Thoracic aorta (tissue), 2 donors: ENCODE data around the gene ADRA2C. TPM values are rescaled to one million over a fixed set of nuclear protein-coding genes. Genes with fewer than 3 reads are reported as not detected.

Experiments
- ATAC-seq: fragments of 150-250 bp; one replicate; pipeline ENCODE4 v1.8.0; 2017; ENCODE audit warnings: low read depth; ENCODE audit not compliant: insufficient number of reproducible peaks, low FRiP score
- DNase-seq: peaks from one replicate; pipeline ENCODE4 v3.0.0-alpha.2; 2020; ENCODE audit warnings: low spot score
- H3K27ac ChIP-seq, 2 donors: fragments of 200-600 bp; sonication (generic); 1 replicate in 1 of 2; 2 replicates in 1 of 2; pipeline ENCODE4 v1.5.1; 2016; ENCODE audit warnings: mild to moderate bottlenecking in 2 of 2, moderate library complexity in 2 of 2
- H3K27me3 ChIP-seq: fragments of 200-600 bp; sonication (generic); replicated peaks from 2 replicates; pipeline ENCODE4 v1.6.0; 2016; ENCODE audit warnings: mild to moderate bottlenecking; ENCODE audit not compliant: insufficient read depth
- H3K36me3 ChIP-seq: fragments of 200-600 bp; sonication (generic); one replicate; pipeline ENCODE4 v1.5.1; 2016
- H3K4me1 ChIP-seq, 2 donors: fragments of 200-600 bp; sonication (generic); 1 replicate in 1 of 2; 2 replicates in 1 of 2; pipeline versions ENCODE4 v1.5.1 to v1.6.0; 2016; ENCODE audit warnings: low read depth in 2 of 2, mild to moderate bottlenecking in 1 of 2; ENCODE audit not compliant: control insufficient read depth in 1 of 2
- H3K4me3 ChIP-seq: fragments of 200-600 bp; sonication (generic); 2 replicates; pipeline ENCODE4 v1.5.1; 2016; ENCODE audit warnings: mild to moderate bottlenecking
- H3K9me3 ChIP-seq: fragments of 200-600 bp; sonication (generic); 2 replicates; pipeline ENCODE4 v1.5.1; 2016
- total RNA-seq, 2 donors: library from RNA; depleted of rRNA; stranded (reverse); fragments of >200 nt; gene quantifications; one replicate each; pipeline versions ENCODE4 v1.1.0 to v1.2.3, GENCODE V29; 2016
- TF ChIP-seq, protein P1 (sequence below): fragments of 200-600 bp; sonication (generic); IDR thresholded peaks from one replicate; pipeline ENCODE4 v1.5.1; 2019; ENCODE audit warnings: antibody characterized with exemption

ADRA2C gene
- total RNA-seq, 2 donors from 2014 or later, result 105 to 232 TPM

DNA sequence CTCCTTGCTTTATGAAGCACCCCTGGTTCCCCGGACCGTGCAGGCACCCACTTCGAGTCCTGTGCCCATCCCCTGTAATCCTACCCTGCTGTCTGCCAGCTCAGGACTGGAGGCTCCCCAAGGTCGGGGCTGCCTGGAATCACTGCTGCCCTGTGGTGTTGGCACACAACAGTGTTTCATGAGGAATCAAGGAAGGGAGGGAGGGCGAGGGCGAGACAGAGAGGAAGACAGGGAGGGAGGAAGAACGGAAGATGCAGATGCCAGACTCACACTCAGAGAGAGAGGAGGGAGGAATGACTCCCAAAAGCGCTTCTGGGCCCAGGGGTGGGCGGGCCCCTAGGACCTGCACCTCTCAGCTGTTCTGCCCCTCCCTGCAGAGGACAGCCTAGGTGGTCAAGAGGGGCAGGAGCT lies 42.9 kb upstream of the ADRA2C start:
- H3K4me1 ChIP-seq, result peaks cover 37 to 71% of the 10 kb centered on the region in 2 donors
- no peak overlapping the region for H3K4me3 ChIP-seq
- no peak for ATAC-seq
- DNase-seq, result no peak
- H3K27ac ChIP-seq, result peak overlapping the region; percentile 77 to 86
- no peaks in the 10 kb centered on the region for H3K27me3 ChIP-seq
- H3K36me3 ChIP-seq, result no peaks in the 10 kb centered on the region
- H3K9me3 ChIP-seq, result peaks cover under 1% of the 10 kb centered on the region
- TF ChIP-seq, protein P1, sequence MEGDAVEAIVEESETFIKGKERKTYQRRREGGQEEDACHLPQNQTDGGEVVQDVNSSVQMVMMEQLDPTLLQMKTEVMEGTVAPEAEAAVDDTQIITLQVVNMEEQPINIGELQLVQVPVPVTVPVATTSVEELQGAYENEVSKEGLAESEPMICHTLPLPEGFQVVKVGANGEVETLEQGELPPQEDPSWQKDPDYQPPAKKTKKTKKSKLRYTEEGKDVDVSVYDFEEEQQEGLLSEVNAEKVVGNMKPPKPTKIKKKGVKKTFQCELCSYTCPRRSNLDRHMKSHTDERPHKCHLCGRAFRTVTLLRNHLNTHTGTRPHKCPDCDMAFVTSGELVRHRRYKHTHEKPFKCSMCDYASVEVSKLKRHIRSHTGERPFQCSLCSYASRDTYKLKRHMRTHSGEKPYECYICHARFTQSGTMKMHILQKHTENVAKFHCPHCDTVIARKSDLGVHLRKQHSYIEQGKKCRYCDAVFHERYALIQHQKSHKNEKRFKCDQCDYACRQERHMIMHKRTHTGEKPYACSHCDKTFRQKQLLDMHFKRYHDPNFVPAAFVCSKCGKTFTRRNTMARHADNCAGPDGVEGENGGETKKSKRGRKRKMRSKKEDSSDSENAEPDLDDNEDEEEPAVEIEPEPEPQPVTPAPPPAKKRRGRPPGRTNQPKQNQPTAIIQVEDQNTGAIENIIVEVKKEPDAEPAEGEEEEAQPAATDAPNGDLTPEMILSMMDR, result no peak

DNA sequence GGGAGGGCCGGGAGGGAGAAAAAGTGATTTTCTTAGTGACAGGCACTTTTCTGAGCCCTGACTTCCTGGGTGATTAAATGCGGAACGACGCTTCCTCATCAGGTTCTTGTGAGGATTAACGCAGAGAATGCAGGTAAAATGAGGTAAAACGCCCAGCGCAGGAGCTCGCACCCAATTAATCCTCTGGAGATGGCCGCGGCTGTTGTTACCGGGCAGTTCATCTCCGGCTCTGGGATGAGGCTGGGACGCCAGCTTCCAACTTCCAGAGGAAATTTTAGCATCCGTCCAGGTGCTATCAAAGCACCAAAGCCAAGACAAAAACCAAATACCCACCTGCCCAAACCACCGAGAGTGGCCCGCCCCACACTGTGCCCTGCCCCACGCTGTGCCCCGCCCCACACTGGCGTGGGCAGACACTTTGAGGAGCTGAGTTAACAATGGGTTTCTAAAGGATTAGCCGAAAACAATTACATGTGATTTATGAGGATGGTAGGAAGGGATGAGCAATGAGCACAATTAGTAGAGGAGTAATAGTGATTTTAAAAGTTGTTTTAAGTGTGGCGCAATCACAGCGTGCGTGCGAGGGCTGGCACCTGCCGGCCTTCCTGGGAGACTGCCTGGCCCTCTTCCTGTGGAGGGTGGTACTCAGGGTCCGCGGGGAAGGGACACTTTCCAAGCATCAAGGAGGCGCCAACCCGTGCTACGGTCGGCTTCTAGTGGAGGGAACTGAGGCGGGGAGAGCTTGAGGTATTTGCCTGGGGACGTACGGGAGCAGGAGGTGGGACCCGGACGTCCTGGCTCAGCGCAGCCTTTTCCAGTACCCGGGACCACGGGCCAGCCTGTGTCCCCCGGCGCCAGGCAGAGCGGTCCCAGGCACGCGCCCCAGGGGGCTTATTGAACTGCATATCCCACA lies 41.6 kb upstream of the ADRA2C start:
- peak overlapping the region; percentile 77 to 86 for H3K27ac ChIP-seq

DNA sequence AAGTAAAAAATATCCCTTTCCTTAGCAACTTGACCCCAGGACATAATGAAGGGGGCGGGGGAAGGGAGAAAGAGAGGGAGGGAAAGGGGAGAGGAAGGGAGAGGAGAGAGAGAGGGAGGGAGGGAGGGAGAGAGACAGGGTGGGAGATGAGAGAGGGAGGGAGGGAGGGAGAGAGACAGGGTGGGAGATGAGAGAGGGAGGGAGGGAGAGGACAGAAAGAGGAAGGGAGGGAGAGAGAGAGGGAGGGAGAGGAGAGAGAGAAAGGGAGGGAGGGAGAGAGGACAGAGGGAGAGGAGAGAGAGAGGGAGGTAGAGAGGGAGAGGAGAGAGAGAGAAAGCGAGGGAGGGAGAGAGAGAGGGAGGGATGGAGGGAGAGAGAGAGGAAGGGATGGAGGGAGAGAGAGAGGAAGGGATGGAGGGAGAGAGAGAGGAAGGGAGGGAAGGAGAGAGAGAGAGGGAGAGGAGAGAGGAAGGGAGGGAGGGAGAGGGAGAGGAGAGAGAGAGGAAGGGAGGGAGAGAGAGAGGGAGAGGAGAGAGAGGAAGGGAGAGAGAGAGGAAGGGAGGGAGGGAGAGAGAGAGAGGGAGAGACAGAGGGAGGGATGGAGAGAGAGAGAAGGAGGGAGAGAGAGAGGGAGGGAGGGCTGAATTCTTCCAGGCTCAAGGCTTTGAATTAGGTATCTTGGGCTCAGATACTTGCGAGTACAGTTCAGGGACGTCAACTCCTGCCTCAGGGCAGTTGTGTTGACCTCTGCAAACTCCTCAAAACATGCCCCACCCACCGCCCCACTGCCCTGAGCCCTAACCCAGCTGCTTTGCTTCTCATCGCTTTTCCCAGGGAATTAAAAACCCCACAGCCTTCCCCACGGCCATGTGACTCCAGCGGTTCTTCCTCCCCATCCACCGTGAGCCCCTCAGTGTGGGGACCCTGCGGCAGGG lies 40.0 kb upstream of the ADRA2C start:
- Histone ChIP-seq H3K9me3 (no peaks in the 10 kb centered on the region), H3K27ac (peak overlapping the region in 1 of 2 donors; percentile 86), H3K36me3 (no peaks in the 10 kb centered on the region), H3K27me3 (no peaks in the 10 kb centered on the region), H3K4me1 (peaks cover 43 to 80% of the 10 kb centered on the region in 2 donors), H3K4me3 (no peak overlapping the region)
- DNase-seq (no peak), ATAC-seq (no peak)
- TF ChIP-seq, protein P1, result no peak

More for the DNA sequence above, 41.6 kb upstream of the ADRA2C start:
- DNase-seq, result no peak
- TF ChIP-seq, protein P1, result no peak
- Histone ChIP-seq H3K4me3 (peak overlapping the region; percentile 1), H3K36me3 (no peaks in the 10 kb centered on the region), H3K4me1 (peaks cover 44 to 84% of the 10 kb centered on the region in 2 donors), H3K9me3 (no peaks in the 10 kb centered on the region), H3K27me3 (no peaks in the 10 kb centered on the region)
- ATAC-seq, result no peak

DNA sequence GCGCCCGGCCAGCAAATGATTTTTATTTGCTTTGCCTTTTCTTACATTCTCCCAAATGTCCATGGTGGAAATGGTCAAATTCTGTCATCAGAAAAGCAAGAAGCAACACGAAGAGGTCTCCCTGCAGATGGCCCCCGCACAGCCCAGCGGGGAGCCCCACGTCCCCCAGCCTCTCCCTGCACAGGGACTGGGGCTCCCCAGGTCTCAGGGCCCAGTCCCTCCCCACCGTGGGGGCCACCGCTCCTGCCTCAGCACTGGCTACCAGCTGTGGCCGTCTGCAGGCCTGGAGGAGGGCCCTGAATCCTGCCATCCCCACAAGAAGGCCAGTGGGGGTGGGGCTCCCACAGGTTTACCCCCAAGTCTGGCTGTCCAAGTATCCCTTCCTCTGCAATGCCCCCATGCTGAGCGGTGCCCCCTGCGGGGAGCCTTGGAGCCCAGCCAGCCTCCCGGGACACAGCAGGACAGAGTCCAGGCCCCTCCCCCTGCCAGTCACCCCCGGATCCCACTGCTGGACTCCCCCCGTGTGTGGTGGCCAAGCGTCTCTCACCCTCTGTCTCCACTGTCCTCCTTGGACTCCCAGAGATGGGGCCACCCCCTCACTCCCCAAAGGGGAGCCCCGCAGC lies 38.2 kb upstream of the ADRA2C start:
- no peak overlapping the region for H3K4me3 ChIP-seq
- no peaks in the 10 kb centered on the region for H3K9me3 ChIP-seq
- H3K4me1 ChIP-seq, result peaks cover 32 to 65% of the 10 kb centered on the region in 2 donors
- DNase-seq (no peak), ATAC-seq (no peak)
- no peaks in the 10 kb centered on the region for H3K36me3 ChIP-seq
- H3K27ac ChIP-seq, result peak overlapping the region in 1 of 2 donors; percentile 88
- TF ChIP-seq, protein P1, result no peak
- no peaks in the 10 kb centered on the region for H3K27me3 ChIP-seq
